GM12878 (cell line): ENCODE data around the gene CBARP. TPM values are rescaled to one million over a fixed set of nuclear protein-coding genes. Genes with fewer than 3 reads are reported as not detected.

ENCODE experiments used
- ATF7 ChIP-seq: fragments of 450-650 bp; IDR thresholded peaks from 2 replicates; pipeline ENCODE4 v1.6.1; 2016; ENCODE audit warnings: low read depth, mild to moderate bottlenecking
- CEBPB ChIP-seq, 2 experiments: fragments of 150-350 bp in 1 of 2; IDR thresholded peaks; 2 replicates each; pipeline ENCODE4 v1.6.1; 2012 to 2014; ENCODE audit warnings: low read depth in 2 of 2, low read length in 2 of 2, borderline replicate concordance in 1 of 2, inconsistent platforms in 1 of 2
- CREM ChIP-seq: IDR thresholded peaks from 2 replicates; pipeline ENCODE4 v1.6.1; 2014; ENCODE audit warnings: antibody characterized with exemption, low read depth
- DPF2 ChIP-seq: fragments of 450-650 bp; IDR thresholded peaks from 2 replicates; pipeline ENCODE4 v1.6.1; 2017; ENCODE audit warnings: mild to moderate bottlenecking
- EP300 ChIP-seq, 2 experiments: fragments of 150-350 bp in 1 of 2; IDR thresholded peaks; 2 replicates each; pipeline ENCODE4 v1.6.1; 2011 to 2012; ENCODE audit warnings: low read depth in 2 of 2, low read length in 2 of 2, borderline replicate concordance in 1 of 2, improper control_type of control experiment in 1 of 2, inconsistent platforms in 1 of 2; ENCODE audit not compliant: control insufficient read depth in 1 of 2
- GATAD2B ChIP-seq: fragments of 450-650 bp; conservative IDR thresholded peaks from 2 replicates; pipeline ENCODE4 v1.6.1; 2017; ENCODE audit warnings: low read depth, mild to moderate bottlenecking, moderate library complexity
- IRF4 ChIP-seq: IDR thresholded peaks from 2 replicates; pipeline ENCODE4 v1.6.1; 2011; ENCODE audit warnings: low read depth, low read length
- LARP7 ChIP-seq: fragments of 450-650 bp; IDR thresholded peaks from 2 replicates; pipeline ENCODE4 v1.6.1; 2017; ENCODE audit warnings: mild to moderate bottlenecking
- MEF2A ChIP-seq: IDR thresholded peaks from 2 replicates; pipeline ENCODE4 v1.6.1; 2011; ENCODE audit warnings: low read depth, mild to moderate bottlenecking, low read length, moderate library complexity; ENCODE audit not compliant: insufficient read depth
- MTA3 ChIP-seq: IDR thresholded peaks from 2 replicates; pipeline ENCODE4 v1.6.1; 2012; ENCODE audit warnings: low read length, inconsistent platforms, borderline replicate concordance
- MXI1 ChIP-seq: fragments of 150-350 bp; IDR thresholded peaks from 2 replicates; pipeline ENCODE4 v1.6.1; 2011; ENCODE audit warnings: low read depth, mild to moderate bottlenecking, inconsistent platforms, low read length, improper control_type of control experiment
- NBN ChIP-seq: fragments of 450-650 bp; IDR thresholded peaks from 2 replicates; pipeline ENCODE4 v1.6.1; 2016
- NR2F1 ChIP-seq: fragments of 450-650 bp; conservative IDR thresholded peaks from 2 replicates; pipeline ENCODE4 v1.6.1; 2017; ENCODE audit warnings: mild to moderate bottlenecking
- PAX5 ChIP-seq: IDR thresholded peaks from 2 replicates; pipeline ENCODE4 v1.6.1; 2011; ENCODE audit warnings: low read depth, low read length, borderline replicate concordance
- POLR2AphosphoS2 ChIP-seq: IDR thresholded peaks from 2 replicates; pipeline ENCODE4 v1.6.1; 2011; ENCODE audit warnings: low read depth, mild to moderate bottlenecking, low read length, improper control_type of control experiment, moderate library complexity
- SMC3 ChIP-seq: IDR thresholded peaks from 2 replicates; pipeline ENCODE4 v1.6.1; 2011; ENCODE audit warnings: low read length, improper control_type of control experiment, borderline replicate concordance
- SP1 ChIP-seq: IDR thresholded peaks from one replicate; pipeline ENCODE4 v1.6.1; 2011; ENCODE audit warnings: low read depth, low read length
- YBX1 ChIP-seq: fragments of 450-650 bp; IDR thresholded peaks from 2 replicates; pipeline ENCODE4 v1.6.1; 2016; ENCODE audit warnings: antibody characterized with exemption
- YY1 ChIP-seq: IDR thresholded peaks from 2 replicates; pipeline ENCODE4 v1.6.1; 2011; ENCODE audit warnings: low read depth, mild to moderate bottlenecking, low read length
- polyA plus RNA-seq, 11 experiments: library from polyadenylated mRNA; depleted of rRNA in 4 of 11; unstranded in 6 of 11; stranded (reverse) in 5 of 11; fragments of >200 nt; fragmentation: Nextera tagmentation in 4 of 11; fragmentation: Illumina TruSeq in 1 of 11; extraction: Ambion mirVana in 4 of 11; extraction: Trizol in 1 of 11; gene quantifications; 1 replicate in 1 of 11; 2 replicates in 10 of 11; pipeline versions ENCODE4 v1.2.1 to v1.2.3, GENCODE V29; 2011 to 2016; ENCODE audit warnings: inconsistent platforms in 2 of 11, missing spikeins in 2 of 11, low read depth in 1 of 11
- total RNA-seq, 4 experiments: library from RNA; depleted of rRNA in 3 of 4; stranded (reverse); fragments of >200 nt in 3 of 4; fragmentation: Illumina TruSeq in 1 of 4; extraction: Trizol in 1 of 4; gene quantifications; 2 replicates each; pipeline versions ENCODE4 v1.2.1 to v1.2.3, GENCODE V29; 2013 to 2021
- TF ChIP-seq, protein P1 (sequence below): IDR thresholded peaks from 2 replicates; pipeline ENCODE4 v1.6.1; 2012; ENCODE audit warnings: low read depth, low read length, improper control_type of control experiment
- TF ChIP-seq, protein P2 (sequence below): IDR thresholded peaks from 2 replicates; pipeline ENCODE4 v1.6.1; 2012; ENCODE audit warnings: low read length, inconsistent platforms
- TF ChIP-seq, protein P3 (sequence below): IDR thresholded peaks from 2 replicates; pipeline ENCODE4 v1.6.1; 2011; ENCODE audit warnings: mild to moderate bottlenecking, low read depth, low read length, moderate library complexity; ENCODE audit not compliant: insufficient replicate concordance
- TF ChIP-seq, protein P4 (sequence below): IDR thresholded peaks from 2 replicates; pipeline ENCODE4 v1.6.1; 2012; ENCODE audit warnings: improper control_type of control experiment, low read depth, low read length; ENCODE audit not compliant: insufficient replicate concordance

The CBARP gene
- total and polyA plus RNA-seq, 10 of the 15 experiments (the other 5 are each of a cell fraction or from before 2014, with no cell fraction given): 0.04 to 0.59 (median 0.18) TPM; not detected in 3

DNA sequence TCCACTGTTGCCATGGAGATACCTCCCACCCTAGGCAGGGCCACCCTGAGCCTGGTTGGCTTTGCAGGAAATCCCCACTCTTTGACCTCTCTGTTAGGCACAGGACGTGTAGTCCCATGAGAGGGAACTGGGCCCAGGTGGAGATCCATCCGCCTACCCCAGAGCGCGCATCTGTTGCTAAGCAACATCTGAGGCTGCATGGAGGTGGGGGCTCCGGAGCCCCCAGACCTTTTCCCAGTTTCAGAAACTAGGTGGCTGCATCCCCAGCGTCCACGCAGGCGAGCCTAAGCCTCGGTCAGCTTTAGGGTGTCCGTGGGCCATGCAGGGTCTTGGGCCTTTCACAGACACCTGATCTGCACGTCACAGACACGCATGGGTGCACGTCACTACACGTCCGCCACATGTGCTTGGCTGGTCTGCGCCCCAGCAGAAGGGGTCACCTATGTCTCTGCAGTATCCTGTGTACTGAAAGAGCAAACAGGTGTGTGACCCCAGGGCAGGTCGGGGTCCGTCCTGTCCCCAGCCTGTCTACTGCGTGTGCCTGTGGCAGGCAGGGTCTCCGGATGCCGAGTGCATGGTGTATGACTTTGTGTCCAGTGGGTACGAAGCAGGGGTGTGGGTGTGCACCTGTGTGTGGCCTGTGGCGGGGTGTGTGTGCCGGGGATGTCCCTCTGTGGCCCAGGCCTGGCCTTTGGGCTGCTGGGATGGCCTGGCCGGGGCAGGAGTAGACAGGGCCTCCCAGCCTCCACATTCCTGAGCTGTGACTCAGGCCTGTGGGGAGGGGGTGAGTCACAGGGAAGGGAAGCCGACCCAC is 27.2 kb upstream of the CBARP start (continued):
- TF ChIP-seq, protein P1, sequence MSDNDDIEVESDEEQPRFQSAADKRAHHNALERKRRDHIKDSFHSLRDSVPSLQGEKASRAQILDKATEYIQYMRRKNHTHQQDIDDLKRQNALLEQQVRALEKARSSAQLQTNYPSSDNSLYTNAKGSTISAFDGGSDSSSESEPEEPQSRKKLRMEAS: no peak
- TF ChIP-seq IRF4 (0 out of 2 replicates have a peak, but pooled peaks have one; percentile 45), YBX1 (no peak), POLR2AphosphoS2 (no peak), LARP7 (peak; percentile 34), NR2F1 (peak; percentile 90), CREM (peak; percentile 91), DPF2 (peak; percentile 37), MEF2A (no peak), SP1 (no peak), MXI1 (peak; percentile 83), YY1 (peak; percentile 13; the same call in 1 of the 2 replicates), ATF7 (0 out of 2 replicates have a peak, but pooled peaks have one; percentile 38), CEBPB (IDR thresholded peaks at IDR 0.05; ENCODE audit: borderline replicate concordance in 1 of 2, low read depth in 2 of 2, low read length in 2 of 2) (no peak), MTA3 (no peak), SMC3 (no peak), NBN (peak; percentile 48; the same call in 1 of the 2 replicates), EP300 (IDR thresholded peaks at IDR 0.05; ENCODE audit: borderline replicate concordance in 1 of 2, control insufficient read depth in 1 of 2, low read depth in 2 of 2, low read length in 2 of 2) (peak in 1 of 2 experiments; percentile 49; a peak in 1 of 4 replicates), GATAD2B (peak; percentile 56; the same call in 1 of the 2 replicates), PAX5 (peak; percentile 95; the same call in 1 of the 2 replicates)
- TF ChIP-seq, protein P2, sequence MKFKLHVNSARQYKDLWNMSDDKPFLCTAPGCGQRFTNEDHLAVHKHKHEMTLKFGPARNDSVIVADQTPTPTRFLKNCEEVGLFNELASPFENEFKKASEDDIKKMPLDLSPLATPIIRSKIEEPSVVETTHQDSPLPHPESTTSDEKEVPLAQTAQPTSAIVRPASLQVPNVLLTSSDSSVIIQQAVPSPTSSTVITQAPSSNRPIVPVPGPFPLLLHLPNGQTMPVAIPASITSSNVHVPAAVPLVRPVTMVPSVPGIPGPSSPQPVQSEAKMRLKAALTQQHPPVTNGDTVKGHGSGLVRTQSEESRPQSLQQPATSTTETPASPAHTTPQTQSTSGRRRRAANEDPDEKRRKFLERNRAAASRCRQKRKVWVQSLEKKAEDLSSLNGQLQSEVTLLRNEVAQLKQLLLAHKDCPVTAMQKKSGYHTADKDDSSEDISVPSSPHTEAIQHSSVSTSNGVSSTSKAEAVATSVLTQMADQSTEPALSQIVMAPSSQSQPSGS: no peak
- TF ChIP-seq, protein P3, sequence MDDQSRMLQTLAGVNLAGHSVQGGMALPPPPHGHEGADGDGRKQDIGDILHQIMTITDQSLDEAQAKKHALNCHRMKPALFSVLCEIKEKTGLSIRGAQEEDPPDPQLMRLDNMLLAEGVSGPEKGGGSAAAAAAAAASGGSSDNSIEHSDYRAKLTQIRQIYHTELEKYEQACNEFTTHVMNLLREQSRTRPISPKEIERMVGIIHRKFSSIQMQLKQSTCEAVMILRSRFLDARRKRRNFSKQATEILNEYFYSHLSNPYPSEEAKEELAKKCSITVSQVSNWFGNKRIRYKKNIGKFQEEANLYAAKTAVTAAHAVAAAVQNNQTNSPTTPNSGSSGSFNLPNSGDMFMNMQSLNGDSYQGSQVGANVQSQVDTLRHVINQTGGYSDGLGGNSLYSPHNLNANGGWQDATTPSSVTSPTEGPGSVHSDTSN: no peak
- TF ChIP-seq, protein P4, sequence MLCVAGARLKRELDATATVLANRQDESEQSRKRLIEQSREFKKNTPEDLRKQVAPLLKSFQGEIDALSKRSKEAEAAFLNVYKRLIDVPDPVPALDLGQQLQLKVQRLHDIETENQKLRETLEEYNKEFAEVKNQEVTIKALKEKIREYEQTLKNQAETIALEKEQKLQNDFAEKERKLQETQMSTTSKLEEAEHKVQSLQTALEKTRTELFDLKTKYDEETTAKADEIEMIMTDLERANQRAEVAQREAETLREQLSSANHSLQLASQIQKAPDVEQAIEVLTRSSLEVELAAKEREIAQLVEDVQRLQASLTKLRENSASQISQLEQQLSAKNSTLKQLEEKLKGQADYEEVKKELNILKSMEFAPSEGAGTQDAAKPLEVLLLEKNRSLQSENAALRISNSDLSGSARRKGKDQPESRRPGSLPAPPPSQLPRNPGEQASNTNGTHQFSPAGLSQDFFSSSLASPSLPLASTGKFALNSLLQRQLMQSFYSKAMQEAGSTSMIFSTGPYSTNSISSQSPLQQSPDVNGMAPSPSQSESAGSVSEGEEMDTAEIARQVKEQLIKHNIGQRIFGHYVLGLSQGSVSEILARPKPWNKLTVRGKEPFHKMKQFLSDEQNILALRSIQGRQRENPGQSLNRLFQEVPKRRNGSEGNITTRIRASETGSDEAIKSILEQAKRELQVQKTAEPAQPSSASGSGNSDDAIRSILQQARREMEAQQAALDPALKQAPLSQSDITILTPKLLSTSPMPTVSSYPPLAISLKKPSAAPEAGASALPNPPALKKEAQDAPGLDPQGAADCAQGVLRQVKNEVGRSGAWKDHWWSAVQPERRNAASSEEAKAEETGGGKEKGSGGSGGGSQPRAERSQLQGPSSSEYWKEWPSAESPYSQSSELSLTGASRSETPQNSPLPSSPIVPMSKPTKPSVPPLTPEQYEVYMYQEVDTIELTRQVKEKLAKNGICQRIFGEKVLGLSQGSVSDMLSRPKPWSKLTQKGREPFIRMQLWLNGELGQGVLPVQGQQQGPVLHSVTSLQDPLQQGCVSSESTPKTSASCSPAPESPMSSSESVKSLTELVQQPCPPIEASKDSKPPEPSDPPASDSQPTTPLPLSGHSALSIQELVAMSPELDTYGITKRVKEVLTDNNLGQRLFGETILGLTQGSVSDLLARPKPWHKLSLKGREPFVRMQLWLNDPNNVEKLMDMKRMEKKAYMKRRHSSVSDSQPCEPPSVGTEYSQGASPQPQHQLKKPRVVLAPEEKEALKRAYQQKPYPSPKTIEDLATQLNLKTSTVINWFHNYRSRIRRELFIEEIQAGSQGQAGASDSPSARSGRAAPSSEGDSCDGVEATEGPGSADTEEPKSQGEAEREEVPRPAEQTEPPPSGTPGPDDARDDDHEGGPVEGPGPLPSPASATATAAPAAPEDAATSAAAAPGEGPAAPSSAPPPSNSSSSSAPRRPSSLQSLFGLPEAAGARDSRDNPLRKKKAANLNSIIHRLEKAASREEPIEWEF: no peak
